H1 (cell line): ENCODE results near the gene BTAF1. TPM values are rescaled to one million over a fixed set of nuclear protein-coding genes. Genes with fewer than 3 reads are reported as not detected.
"Not testable (repeated sequence)": the region's sequence is repeated elsewhere in the genome, so short reads cannot be mapped to it uniquely, and the experiment has no call there.

Source experiments
- CTCF ChIA-PET: fragments of 300-600 bp; sonication (Branson Sonifier 250); formaldehyde crosslinking; loops from one replicate; lab custom pipeline; 2021; ENCODE audit not compliant: partially characterized antibody; lab: Charles Lee
- POLR2A ChIA-PET: fragments of 300-600 bp; sonication (Branson Sonifier 250); formaldehyde crosslinking; loops from one replicate; lab custom pipeline; 2021; ENCODE audit warnings: inconsistent platforms; ENCODE audit not compliant: partially characterized antibody; lab: Charles Lee
- DNase-seq, 2 experiments: peaks; one replicate each; pipeline versions ENCODE4 v3.0.0 to v3.0.0-alpha.2; 2010 to 2022; ENCODE audit warnings: low spot score in 2 of 2, low read depth in 1 of 2, mixed read lengths in 1 of 2
- FAIRE-seq: peaks from 2 replicates; lab custom pipeline; 2011; peaks lifted over from hg19 to GRCh38; lab: Jason Lieb, UNC
- H2AFZ ChIP-seq: 2 replicates; pipeline ENCODE4 v1.8.1; 2012; ENCODE audit warnings: low read length, inconsistent platforms
- H2AK5ac ChIP-seq: 2 replicates; pipeline ENCODE4 v1.6.1; 2013; ENCODE audit warnings: low read depth, low read length
- H2BK120ac ChIP-seq: replicated peaks from 2 replicates; pipeline ENCODE3; 2013; ENCODE audit warnings: low read depth, low read length, inconsistent platforms
- H2BK12ac ChIP-seq: 2 replicates; pipeline ENCODE4 v1.6.1; 2013; ENCODE audit warnings: low read depth, low read length
- H2BK15ac ChIP-seq: 2 replicates; pipeline ENCODE4 v1.6.1; 2013; ENCODE audit warnings: low read length
- H2BK20ac ChIP-seq: 2 replicates; pipeline ENCODE4 v1.6.1; 2013; ENCODE audit warnings: low read length
- H2BK5ac ChIP-seq: 2 replicates; pipeline ENCODE4 v1.6.1; 2013; ENCODE audit warnings: low read depth, low read length
- H3K14ac ChIP-seq: 2 replicates; pipeline ENCODE4 v1.6.1; 2013; ENCODE audit warnings: inconsistent platforms; ENCODE audit not compliant: insufficient read length
- H3K18ac ChIP-seq: 2 replicates; pipeline ENCODE4 v1.6.1; 2013; ENCODE audit warnings: low read length; ENCODE audit errors: extremely low read depth
- H3K23ac ChIP-seq: 2 replicates; pipeline ENCODE4 v1.6.1; 2013; ENCODE audit warnings: inconsistent platforms; ENCODE audit not compliant: insufficient read length
- H3K23me2 ChIP-seq: 2 replicates; pipeline ENCODE4 v1.6.1; 2013; ENCODE audit warnings: low read depth, low read length
- H3K27ac ChIP-seq: 2 replicates; pipeline ENCODE4 v1.6.1; 2011; ENCODE audit warnings: low read depth, low read length, inconsistent platforms
- H3K27me3 ChIP-seq, 4 experiments: replicated peaks in 1 of 4; 1 replicate in 1 of 4; 2 replicates in 3 of 4; pipeline versions ENCODE4 v1.6.1 to v1.8.1; 2011 to 2013; ENCODE audit warnings: low read length in 3 of 4, mild to moderate bottlenecking in 3 of 4, inconsistent platforms in 2 of 4, mixed read lengths in 2 of 4, moderate library complexity in 1 of 4; ENCODE audit not compliant: control insufficient read depth in 3 of 4, insufficient read depth in 3 of 4; ENCODE audit errors: extremely low read depth in 1 of 4
- H3K36me3 ChIP-seq, 4 experiments: 2 replicates each; pipeline versions ENCODE4 v1.6.1 to v1.8.1; 2011 to 2013; ENCODE audit warnings: mild to moderate bottlenecking in 4 of 4, low read length in 3 of 4, moderate library complexity in 2 of 4, control low read depth in 1 of 4, inconsistent platforms in 1 of 4; ENCODE audit not compliant: insufficient read depth in 4 of 4, control insufficient read depth in 2 of 4
- H3K4ac ChIP-seq: replicated peaks from 2 replicates; pipeline ENCODE3; 2013; ENCODE audit warnings: low read length, low read depth, mixed read lengths, inconsistent platforms; ENCODE audit not compliant: insufficient read length
- H3K4me1 ChIP-seq, 4 experiments: replicated peaks in 1 of 4; 1 replicate in 1 of 4; 2 replicates in 3 of 4; pipeline versions ENCODE4 v1.6.1 to v1.8.1; 2011 to 2013; ENCODE audit warnings: low read length in 3 of 4, inconsistent platforms in 2 of 4, mixed read lengths in 1 of 4; ENCODE audit not compliant: insufficient read depth in 4 of 4, control insufficient read depth in 3 of 4
- H3K4me2 ChIP-seq, 2 experiments: 2 replicates each; pipeline versions ENCODE4 v1.6.1 to v1.8.1; 2011 to 2013; ENCODE audit warnings: low read depth in 2 of 2, low read length in 2 of 2, control low read depth in 1 of 2, inconsistent platforms in 1 of 2, mild to moderate bottlenecking in 1 of 2; ENCODE audit not compliant: insufficient read depth in 1 of 2
- H3K4me3 ChIP-seq, 4 experiments: fragments of 200-600, 300-600 bp in 1 of 4; sonication (generic), shearing (Covaris generic), sonication (Bioruptor Twin) in 1 of 4; 2 replicates each; pipeline versions ENCODE4 v1.5.1 to v1.8.1; 2011 to 2016; ENCODE audit warnings: low read length in 4 of 4, low read depth in 3 of 4, control low read depth in 2 of 4, inconsistent platforms in 2 of 4, mild to moderate bottlenecking in 2 of 4, mixed read lengths in 1 of 4, moderate library complexity in 1 of 4; ENCODE audit not compliant: insufficient read depth in 2 of 4; ENCODE audit errors: extremely low read depth in 1 of 4
- H3K56ac ChIP-seq: replicated peaks from 2 replicates; pipeline ENCODE3; 2013; ENCODE audit warnings: low read depth, mild to moderate bottlenecking, mixed read lengths, low read length, inconsistent platforms; ENCODE audit not compliant: insufficient read length
- H3K79me1 ChIP-seq: 2 replicates; pipeline ENCODE4 v1.6.1; 2013; ENCODE audit warnings: low read depth, low read length, control low read depth
- H3K79me2 ChIP-seq, 2 experiments: 2 replicates each; pipeline versions ENCODE4 v1.6.1 to v1.8.1; 2012 to 2013; ENCODE audit warnings: low read length in 2 of 2, mild to moderate bottlenecking in 2 of 2, inconsistent platforms in 1 of 2; ENCODE audit not compliant: insufficient read depth in 2 of 2, control insufficient read depth in 1 of 2
- H3K9ac ChIP-seq, 4 experiments: replicated peaks in 1 of 4; 1 replicate in 1 of 4; 2 replicates in 3 of 4; pipeline versions ENCODE4 v1.6.1 to v1.8.1; 2011 to 2013; ENCODE audit warnings: low read depth in 3 of 4, low read length in 3 of 4, control low read depth in 2 of 4, mild to moderate bottlenecking in 2 of 4, moderate library complexity in 2 of 4, inconsistent platforms in 1 of 4; ENCODE audit errors: extremely low read depth in 1 of 4
- H3K9me3 ChIP-seq, 2 experiments: 2 replicates each; pipeline versions ENCODE4 v1.6.1 to v1.8.1; 2012 to 2013; ENCODE audit warnings: mild to moderate bottlenecking in 2 of 2, moderate library complexity in 2 of 2, control low read depth in 1 of 2, inconsistent platforms in 1 of 2, low read depth in 1 of 2, low read length in 1 of 2, mixed read lengths in 1 of 2; ENCODE audit not compliant: insufficient read depth in 2 of 2
- H4K20me1 ChIP-seq, 2 experiments: replicated peaks in 1 of 2; 2 replicates each; pipeline versions ENCODE3 to v1.8.1; 2011 to 2013; ENCODE audit warnings: inconsistent platforms in 2 of 2, low read length in 2 of 2, mild to moderate bottlenecking in 1 of 2; ENCODE audit not compliant: insufficient read depth in 2 of 2, control insufficient read depth in 1 of 2
- H4K5ac ChIP-seq: 2 replicates; pipeline ENCODE4 v1.6.1; 2013; ENCODE audit warnings: low read length, low read depth, mixed read lengths, inconsistent platforms; ENCODE audit not compliant: insufficient read length
- H4K8ac ChIP-seq: 2 replicates; pipeline ENCODE4 v1.8.0; 2013; ENCODE audit warnings: mild to moderate bottlenecking, moderate library complexity, low read length, inconsistent platforms; ENCODE audit not compliant: insufficient read depth; ENCODE audit errors: extremely low read depth
- H4K91ac ChIP-seq: replicated peaks from 2 replicates; pipeline ENCODE3; 2013; ENCODE audit warnings: low read length, mixed read lengths, inconsistent platforms; ENCODE audit not compliant: insufficient read length
- CTCF ChIP-seq, 3 experiments: IDR thresholded peaks; 1 replicate in 2 of 3; 2 replicates in 1 of 3; pipeline versions ENCODE4 v1.5.1 to v1.6.1; 2011; ENCODE audit warnings: low read length in 3 of 3, mild to moderate bottlenecking in 3 of 3, inconsistent platforms in 2 of 3, low read depth in 1 of 3, moderate library complexity in 1 of 3; ENCODE audit not compliant: insufficient read depth in 1 of 3; ENCODE audit errors: control extremely low read depth in 1 of 3
- MAFK ChIP-seq: IDR thresholded peaks from 2 replicates; pipeline ENCODE4 v1.6.1; 2012; ENCODE audit warnings: low read depth, mild to moderate bottlenecking, improper control_type of control experiment, low read length
- POLR2A ChIP-seq, 2 experiments: IDR thresholded peaks; 1 replicate in 1 of 2; 2 replicates in 1 of 2; pipeline ENCODE4 v1.6.1; 2011; ENCODE audit warnings: low read depth in 2 of 2, low read length in 2 of 2, mild to moderate bottlenecking in 2 of 2; ENCODE audit errors: control extremely low read depth in 1 of 2
- TAF1 ChIP-seq: IDR thresholded peaks from 2 replicates; pipeline ENCODE4 v1.6.1; 2011; ENCODE audit warnings: mild to moderate bottlenecking, low read depth, low read length
- WGBS, 2 experiments: shearing (Covaris generic) in 1 of 2; methylation state at CpG; one replicate each; pipeline versions ENCODE4 v1.1.6 to v1.1.7; 2013 to 2015; ENCODE audit warnings: low lambda C conversion rate in 2 of 2, mixed read lengths in 2 of 2, inconsistent platforms in 1 of 2, low coverage in 1 of 2, missing lambda C conversion rate in 1 of 2; ENCODE audit not compliant: insufficient replicate concordance in 2 of 2, insufficient coverage in 1 of 2, insufficient read length in 1 of 2; ENCODE audit errors: extremely low coverage in 1 of 2, missing lambda C conversion rate in 1 of 2; 5-methylcytosine and 5-hydroxymethylcytosine counted together
- polyA plus RNA-seq, 7 experiments: library from polyadenylated mRNA; depleted of rRNA in 3 of 7; stranded (reverse) in 5 of 7; unstranded in 2 of 7; fragments of >200 nt in 5 of 7; fragments of 200-250 nt in 2 of 7; gene quantifications; 1 replicate in 5 of 7; 2 replicates in 1 of 7; 4 replicates in 1 of 7; pipeline versions ENCODE4 v1.2.1 to v1.2.3, GENCODE V29; 2011 to 2013; ENCODE audit warnings: missing spikeins in 2 of 7, mixed read lengths in 2 of 7
- total RNA-seq: library from RNA; stranded (reverse); fragmentation: NEBNext Ultra II Directional; extraction: Animal tissue kit (Norgen Biotek cat#: 25700); gene quantifications from 2 replicates; pipeline ENCODE4 v1.2.1, GENCODE V29; 2021

Gene BTAF1
- total and polyA plus RNA-seq, 2 of the 8 experiments (the other 6 are each of a cell fraction or from before 2014, with no cell fraction given): 24.5 to 39.1 TPM

GRCh38 chr10:91893051-91893450 is 30.5 kb upstream of the BTAF1 start (continued):
- no peak for TF ChIP-seq CTCF (IDR thresholded peaks at IDR 0.05; ENCODE audit: control extremely low read depth in 1 of 3, insufficient read depth in 1 of 3, low read depth in 1 of 3, low read length in 3 of 3)
- no peak for TF ChIP-seq TAF1
- no peak for TF ChIP-seq POLR2A (IDR thresholded peaks at IDR 0.05; ENCODE audit: control extremely low read depth in 1 of 2, low read depth in 2 of 2, low read length in 2 of 2)
- no peak for TF ChIP-seq MAFK

DNA sequence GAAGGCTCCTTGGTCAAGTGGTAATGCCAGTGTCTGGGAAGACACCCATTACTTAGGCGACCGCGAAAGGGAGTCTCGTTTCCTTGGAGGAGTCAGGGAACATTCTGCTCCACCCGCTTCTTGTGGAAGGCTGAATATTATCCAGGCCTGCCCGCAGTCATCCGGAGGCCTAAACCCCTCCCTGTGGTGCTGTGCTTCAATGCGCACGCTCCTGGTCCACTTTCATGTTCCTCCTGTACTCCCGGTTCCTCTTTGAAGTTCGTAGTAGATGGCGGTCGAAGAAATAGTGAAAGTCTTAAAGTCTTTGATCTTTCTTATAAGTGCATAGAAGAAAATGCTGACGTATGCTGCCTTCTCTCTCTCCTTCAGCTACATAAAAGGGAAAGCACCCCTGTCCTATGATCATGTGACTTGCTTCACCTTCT is 29.3 kb upstream of the BTAF1 start:
- H2BK12ac ChIP-seq, H3K79me2 ChIP-seq, H4K5ac ChIP-seq, H3K9me3 ChIP-seq, H3K4ac ChIP-seq, H3K23ac ChIP-seq, H3K4me1 ChIP-seq, H2AK5ac ChIP-seq, H3K56ac ChIP-seq, H3K36me3 ChIP-seq, H4K20me1 ChIP-seq, H3K27me3 ChIP-seq, H3K79me1 ChIP-seq, H2BK20ac ChIP-seq, H4K91ac ChIP-seq, DNase-seq, H2BK120ac ChIP-seq, H3K23me2 ChIP-seq, H3K4me3 ChIP-seq, H2AFZ ChIP-seq, H2BK5ac ChIP-seq, H3K4me2 ChIP-seq, H3K18ac ChIP-seq, H3K27ac ChIP-seq, H4K8ac ChIP-seq, FAIRE-seq, H3K14ac ChIP-seq, H3K9ac ChIP-seq: not testable (repeated sequence)
- H2BK15ac ChIP-seq: peak overlapping the region; percentile 46; the same call in 1 of the 2 replicates
- ChIA-PET CTCF (interaction anchor here (0.6 to 0.8 kb wide), 2 partner anchors 126 to 950 kb away, joined by 3 to 5 read pairs; no protein-coding TSS in a partner anchor), POLR2A (interaction anchor here (0.9 kb wide), 1 partner anchor 10 kb away, joined by 6 read pairs; no protein-coding TSS in a partner anchor)
- WGBS, 2 experiments: 89% methylated on average over 14 of the region's 14 CpGs; no CpG with 5 or more reads in 1 of the 2 experiments
